GM18502 (cell line): Measurements from ENCODE around the gene CSTF2T.
"Not testable (repeated sequence)": the region's sequence is repeated elsewhere in the genome, so short reads cannot be mapped to it uniquely, and the experiment has no call there.

Experiments
- ATAC-seq: cut with Tn5 transposase; IDR thresholded peaks from one replicate; pipeline ENCODE4 v1.9.1; 2021; ENCODE audit warnings: mild to moderate bottlenecking; ENCODE audit not compliant: unreplicated experiment, poor library complexity

CSTF2T gene

GRCh38 chr10:51700228-51700817, 928 bp upstream of the CSTF2T start:
- no peak for ATAC-seq

DNA sequence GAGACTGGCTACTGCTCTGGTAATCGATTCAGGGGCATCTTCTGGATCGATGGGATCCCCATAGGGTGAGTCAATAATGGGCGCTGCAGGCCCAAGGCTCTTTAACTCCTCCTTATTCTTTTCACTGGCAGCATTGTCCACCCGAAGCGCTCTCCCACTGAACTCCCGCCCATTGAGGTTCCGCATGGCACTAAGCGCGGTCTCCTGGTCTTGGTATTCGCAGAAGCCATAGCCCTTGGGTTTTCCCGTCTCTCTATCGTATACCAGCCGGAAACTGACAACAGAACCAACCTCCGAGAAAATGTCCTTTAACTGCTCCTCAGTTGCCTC, 285 bp downstream of the CSTF2T start:
- peak; percentile 42 for ATAC-seq

- no peak for ATAC-seq
These were observed 827 bp downstream of the CSTF2T start for GRCh38 chr10:51698473-51699063.

DNA sequence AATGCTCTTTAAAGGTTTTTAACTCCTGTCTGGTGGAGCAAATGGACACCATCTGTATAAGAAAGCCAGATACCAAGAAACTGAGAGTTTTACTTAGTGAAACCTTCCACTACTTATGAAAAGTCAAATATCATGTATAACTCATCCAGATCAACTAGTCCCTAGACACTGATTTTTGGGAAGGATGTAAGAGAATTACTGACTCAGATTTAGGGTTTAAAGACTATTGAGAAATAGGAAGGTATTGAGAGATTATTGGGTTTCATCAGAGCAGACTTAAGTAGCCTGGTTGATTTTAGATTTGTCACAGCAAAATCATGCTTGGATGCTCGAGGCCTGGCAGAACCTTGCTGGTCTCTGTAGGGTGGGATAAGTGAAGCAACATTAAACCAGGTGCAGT, 3.1 kb downstream of the CSTF2T start:
- no peak for ATAC-seq

GRCh38 chr10:51694086-51694768, 5.2 kb downstream of the CSTF2T start:
- ATAC-seq, result no peak

- no peak for ATAC-seq
These were observed 8.3 kb downstream of the CSTF2T start for GRCh38 chr10:51691135-51691534.

- ATAC-seq, result no peak
These were observed 9.9 kb downstream of the CSTF2T start for GRCh38 chr10:51689536-51689935.

- ATAC-seq, result not testable (repeated sequence)
These were observed 10.6 kb downstream of the CSTF2T start for GRCh38 chr10:51688826-51689225.

DNA sequence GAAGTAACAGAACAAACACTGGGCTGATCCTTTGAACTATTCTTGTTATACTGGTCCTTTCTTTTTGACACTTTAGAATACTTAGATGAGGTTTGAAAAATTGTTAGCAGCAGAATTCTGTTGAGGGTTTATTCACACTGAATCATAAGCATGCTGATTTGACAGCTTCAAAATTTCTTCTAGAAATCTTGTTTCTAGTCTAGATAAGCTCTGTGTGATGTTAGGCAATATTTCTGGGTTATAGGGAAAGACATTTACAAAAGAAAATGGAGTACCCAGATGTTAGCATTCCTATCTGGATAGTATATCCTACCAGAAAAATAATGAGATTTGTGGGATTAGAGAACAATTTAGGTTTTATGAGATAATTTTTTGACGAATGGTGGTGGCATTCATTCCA, 12.1 kb downstream of the CSTF2T start:
- ATAC-seq, result no peak

DNA sequence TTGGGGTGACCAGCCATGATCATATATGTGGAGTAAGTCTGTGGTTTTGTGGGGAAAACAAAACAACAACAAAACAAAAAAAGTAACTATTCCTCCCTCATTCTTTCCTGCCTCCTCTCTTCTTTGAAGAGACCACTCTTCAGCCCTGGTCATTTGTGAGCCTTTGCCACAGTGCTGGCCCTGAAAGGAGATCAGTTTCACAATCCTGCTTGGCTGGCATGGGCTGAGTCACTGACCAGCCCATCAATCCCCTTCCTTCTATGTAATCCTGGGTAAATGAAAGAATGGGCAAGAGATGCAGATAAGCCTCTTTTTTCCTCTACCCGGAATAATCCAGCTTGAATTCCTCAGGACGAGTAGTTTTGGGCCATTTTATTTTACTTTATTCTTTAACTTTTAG, 13.6 kb downstream of the CSTF2T start:
- no peak for ATAC-seq

- ATAC-seq, result no peak
These were observed 16.2 kb downstream of the CSTF2T start for GRCh38 chr10:51683031-51683691.

- no peak for ATAC-seq
These were observed 19.6 kb downstream of the CSTF2T start for GRCh38 chr10:51679841-51680240.

DNA sequence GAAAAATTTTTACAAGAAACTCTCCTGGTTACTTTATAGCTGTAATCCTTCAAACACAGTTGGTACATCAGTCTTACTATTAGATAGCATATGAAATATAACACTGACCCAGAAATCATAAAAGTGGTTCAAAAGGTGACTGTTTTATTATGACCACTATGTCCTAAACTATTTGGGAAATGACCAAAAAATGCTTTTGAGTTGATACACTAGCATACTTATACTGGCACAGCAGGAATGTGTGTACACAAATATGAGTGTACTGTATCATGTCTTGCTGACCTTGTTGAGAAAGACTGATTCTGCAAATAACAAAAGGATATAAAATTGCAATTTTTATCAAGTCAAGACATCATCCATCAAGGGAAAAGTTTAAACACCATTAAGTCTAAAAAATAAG, 24.3 kb downstream of the CSTF2T start:
- ATAC-seq, result no peak

GRCh38 chr10:51672039-51672535, 27.3 kb downstream of the CSTF2T start:
- ATAC-seq, result no peak

DNA sequence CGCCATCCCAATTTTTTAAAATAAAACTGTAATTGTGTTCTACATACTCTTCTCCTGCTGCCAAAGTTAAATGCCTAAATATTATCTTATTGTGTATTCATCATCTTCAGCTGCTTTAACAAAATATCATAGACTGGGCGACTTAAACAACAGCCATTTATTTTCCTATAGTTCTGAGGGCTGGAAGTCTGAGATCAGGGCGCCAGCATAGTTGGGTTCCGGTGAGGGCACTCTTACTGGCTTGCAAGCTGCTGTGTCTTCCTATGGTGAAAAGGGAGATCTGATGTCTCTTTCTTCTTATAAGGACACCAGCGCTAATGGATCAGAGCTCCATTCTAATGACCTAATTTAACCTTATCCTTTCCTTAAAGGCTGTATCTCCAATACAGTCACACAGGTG, 30.4 kb downstream of the CSTF2T start:
- ATAC-seq, result no peak

DNA sequence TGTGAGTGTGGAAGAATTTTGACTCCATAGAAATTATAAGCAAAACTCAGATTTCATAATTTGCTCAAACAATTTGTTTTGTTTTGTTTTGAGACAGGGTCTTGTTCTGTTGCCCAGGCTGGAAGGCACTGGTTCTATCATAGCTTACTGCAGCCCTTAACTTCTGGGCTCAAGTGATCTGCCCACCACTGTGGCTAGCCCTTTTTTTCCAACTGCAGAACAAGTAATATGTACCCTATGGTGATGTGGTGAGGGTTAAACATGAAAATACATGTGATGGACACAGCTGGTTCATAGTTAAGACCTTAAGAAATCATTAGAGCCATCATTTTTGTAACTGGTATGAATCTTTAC, 31.1 kb downstream of the CSTF2T start:
- no peak for ATAC-seq

- ATAC-seq, result no peak
These were observed 31.6 kb downstream of the CSTF2T start for GRCh38 chr10:51667678-51668335.

GRCh38 chr10:51666456-51666855, 32.9 kb downstream of the CSTF2T start:
- no peak for ATAC-seq

DNA sequence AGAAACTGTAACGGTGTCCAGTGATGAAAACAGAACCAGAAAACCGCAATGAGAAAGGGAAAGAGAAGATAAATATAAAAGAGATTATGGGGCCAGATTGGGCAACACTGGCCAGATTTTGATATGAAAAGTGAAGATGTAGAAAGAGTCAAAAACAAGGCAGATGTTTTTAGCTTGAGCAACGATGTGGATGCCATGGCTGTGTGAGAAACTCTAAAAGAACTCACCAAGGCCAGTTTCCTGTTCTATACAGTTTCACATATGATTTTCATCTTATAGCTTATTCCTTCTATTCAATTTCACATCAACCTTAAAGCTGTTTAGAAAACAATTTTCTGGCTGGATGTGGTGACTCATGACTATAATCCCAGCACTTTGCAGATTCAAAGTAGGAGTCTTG, 36.3 kb downstream of the CSTF2T start:
- ATAC-seq, result no peak

DNA sequence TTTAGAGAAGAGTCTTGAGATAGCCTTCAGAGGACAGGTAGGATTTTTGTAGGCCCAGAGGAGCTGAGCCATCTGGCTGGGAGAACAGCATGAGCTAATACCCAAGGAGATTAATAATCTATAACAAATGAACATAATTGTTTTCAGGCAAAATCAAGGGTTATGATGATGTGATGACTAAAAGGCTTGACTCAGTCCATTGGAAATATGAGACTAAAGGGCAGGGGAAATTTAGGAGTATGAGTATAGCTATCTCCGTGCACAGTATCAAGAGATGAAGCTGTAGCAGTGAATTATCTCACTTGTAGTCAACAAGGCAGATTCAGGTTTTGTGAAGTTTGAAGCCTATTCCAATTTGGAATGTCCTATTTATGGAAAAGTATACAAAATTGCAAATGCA, 40.1 kb downstream of the CSTF2T start:
- no peak for ATAC-seq

DNA sequence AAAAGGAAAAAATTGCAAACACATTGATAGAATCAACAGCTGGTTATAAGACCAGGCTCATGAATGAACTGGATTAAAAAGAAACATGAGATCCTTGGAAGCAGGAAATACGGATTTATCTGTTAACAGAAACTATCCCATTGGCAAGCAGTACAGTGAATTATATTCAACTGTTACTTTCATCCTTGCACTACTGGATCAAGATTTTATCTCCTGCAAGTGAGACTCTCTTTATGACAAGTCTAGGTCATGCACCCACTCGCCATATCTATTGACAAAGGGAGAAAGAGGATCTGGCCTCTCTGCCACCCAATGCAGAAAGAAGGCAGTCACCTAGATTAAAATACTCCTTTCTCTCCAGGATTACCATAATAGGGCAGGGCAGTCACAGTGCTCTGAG, 41.4 kb downstream of the CSTF2T start:
- no peak for ATAC-seq
